ENCODE measurements around the gene ZBTB9.

GRCh38 chr6:33428224-33428965, 26.0 kb upstream of the ZBTB9 start:
- TF ChIP-seq RELA (CRISPR knock-in tag; IDR thresholded peaks at IDR 0.05; ENCODE audit: borderline replicate concordance) (no peak), CTCF (IDR thresholded peaks at IDR 0.05) (0 out of 2 replicates have a peak, but pooled peaks have one; percentile 19), GABPB1 (CRISPR knock-in tag; IDR thresholded peaks at IDR 0.05) (no peak), JUN (CRISPR knock-in tag; IDR thresholded peaks at IDR 0.05) (no peak), TEAD4 (CRISPR knock-in tag; IDR thresholded peaks at IDR 0.05) (no peak), ZNF121 (CRISPR knock-in tag; IDR thresholded peaks at IDR 0.05) (no peak), FOXP4 (CRISPR knock-in tag; IDR thresholded peaks at IDR 0.05) (no peak), NR1H2 (CRISPR knock-in tag; IDR thresholded peaks at IDR 0.05) (no peak)

Measured in WTC11 (cell line).